ENCODE measurements around the gene PACRG. TPM values are rescaled to one million over a fixed set of nuclear protein-coding genes. Genes with fewer than 3 reads are reported as not detected.

PACRG gene
- total RNA-seq, 1 donor from 2014 or later = 14.1 TPM

GRCh38 chr6:163341224-163342061 lies 613.7 kb downstream of the PACRG start:
- intact Hi-C loops (cut with DNase I) = no loop called here
- DNase-seq (ENCODE audit: low spot score) = no peak

DNA sequence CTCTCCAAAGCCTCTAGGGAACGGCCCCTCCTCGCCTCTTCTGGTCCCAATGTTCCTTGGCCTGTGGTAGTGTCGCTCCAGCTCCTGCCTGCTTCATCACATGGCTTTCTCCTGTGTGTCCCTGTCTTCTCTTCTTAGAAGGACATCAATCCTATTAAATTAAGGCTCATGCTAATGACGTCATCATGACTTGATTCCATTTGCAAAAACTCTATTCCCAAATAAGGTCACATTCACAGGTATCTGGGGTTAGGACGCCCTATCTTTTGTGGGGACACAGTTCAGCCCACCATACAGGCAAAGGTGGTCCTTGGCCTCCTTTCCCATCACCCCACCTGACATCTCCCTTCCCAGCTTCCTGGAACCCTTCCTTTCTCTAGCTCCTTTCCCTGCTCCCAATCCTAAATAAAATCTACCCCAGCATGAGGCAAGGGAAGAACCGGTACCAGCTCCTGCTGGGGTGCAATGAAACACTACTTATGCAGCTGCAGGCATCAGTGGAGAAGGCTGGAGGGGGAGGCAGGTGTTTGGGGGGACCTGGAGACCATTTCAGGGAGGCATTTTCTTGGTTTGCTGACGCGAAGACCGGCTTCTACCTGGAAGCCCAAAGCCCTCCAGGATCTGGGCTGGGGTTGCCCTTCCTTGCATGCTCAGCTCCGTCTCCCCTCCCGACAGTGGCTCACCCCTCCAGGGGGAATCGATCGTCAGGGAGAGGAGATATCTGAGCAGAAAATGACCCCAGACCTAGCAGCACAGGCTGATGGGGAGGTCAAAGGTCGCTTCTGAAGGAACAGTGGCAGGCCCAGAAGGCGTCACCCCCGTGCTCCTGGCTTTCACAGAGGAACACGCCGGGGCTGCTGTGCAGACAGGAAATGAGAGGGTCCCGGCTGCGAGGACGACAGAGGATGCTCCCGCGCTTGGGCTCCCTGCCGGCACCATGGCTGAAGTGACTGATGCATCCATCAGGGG lies 615.1 kb downstream of the PACRG start:
- intact Hi-C loops (cut with DNase I) = no loop called here
- no peak for DNase-seq (ENCODE audit: low spot score)

DNA sequence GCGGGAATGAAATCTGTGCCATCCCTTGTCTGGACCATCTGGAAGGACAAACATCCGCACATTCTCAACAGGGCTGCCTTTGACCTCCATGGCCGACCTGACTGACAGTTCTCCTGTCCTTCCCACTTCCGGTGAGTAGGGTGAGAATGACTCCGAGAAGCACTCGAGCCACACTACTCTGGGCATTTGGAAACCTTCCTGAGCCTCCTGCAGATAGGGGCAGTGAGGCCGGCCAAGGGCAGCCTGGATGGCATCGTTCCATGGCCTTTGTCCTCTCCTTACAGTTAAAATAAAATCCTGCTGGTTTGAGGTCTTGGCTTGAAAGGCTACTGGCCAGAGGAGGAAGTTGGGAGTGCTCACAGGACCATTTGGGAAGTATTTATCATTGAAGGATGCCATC lies 615.8 kb downstream of the PACRG start:
- peak; percentile 72 for DNase-seq (ENCODE audit: low spot score)
- intact Hi-C loops (cut with DNase I) = no loop called here

DNA sequence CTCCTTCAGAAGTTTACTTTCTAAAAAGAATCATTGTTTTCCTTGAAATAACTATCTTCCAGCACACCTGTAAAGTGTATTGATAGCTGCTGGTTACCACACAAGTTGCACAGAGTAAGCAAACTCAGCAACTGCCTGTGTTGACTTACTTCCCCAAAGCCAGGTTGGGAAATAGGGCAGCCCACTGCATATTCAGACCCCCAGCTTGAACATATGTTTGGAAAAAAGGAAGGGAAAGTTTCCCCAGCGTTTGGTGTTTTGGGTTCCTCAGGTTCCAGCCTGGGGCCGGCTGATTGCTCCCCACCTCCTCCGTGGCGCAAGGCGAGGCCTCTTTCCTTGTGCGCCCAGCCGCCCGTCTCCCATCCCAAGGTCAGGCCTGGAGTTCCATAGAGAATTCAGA lies 616.6 kb downstream of the PACRG start:
- intact Hi-C loops (cut with DNase I) = no loop called here
- DNase-seq (ENCODE audit: low spot score) = no peak

- intact Hi-C loops (cut with DNase I) = no loop called here
- DNase-seq (ENCODE audit: low spot score) = no peak
Measured at GRCh38 chr6:163345931-163346330, 618.2 kb downstream of the PACRG start.

DNA sequence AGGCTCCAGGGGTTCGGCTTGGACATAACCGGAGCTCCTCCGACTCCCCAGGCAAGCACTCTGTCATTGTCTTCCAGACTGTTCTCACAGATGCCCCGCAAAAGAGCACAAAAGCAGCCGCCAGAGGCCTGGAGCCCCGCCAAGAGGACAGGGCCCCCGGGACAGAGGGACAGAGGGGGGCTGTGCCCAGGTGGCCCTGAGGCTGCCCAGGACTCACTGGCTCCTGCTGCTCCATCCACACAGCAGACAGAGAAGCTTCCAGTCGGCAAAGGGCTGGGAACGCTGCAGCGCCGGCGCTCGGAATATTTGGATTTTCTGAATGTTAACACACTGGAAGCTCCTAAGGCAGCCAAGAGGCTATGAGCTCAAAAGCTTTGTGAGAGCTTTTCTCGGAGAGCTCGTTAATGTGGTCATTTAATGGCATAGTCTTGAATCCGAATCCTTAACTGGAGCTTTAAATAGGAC lies 618.8 kb downstream of the PACRG start:
- intact Hi-C loops (cut with DNase I) = no loop called here
- DNase-seq (ENCODE audit: low spot score) = no peak

GRCh38 chr6:163347021-163347446 lies 619.3 kb downstream of the PACRG start:
- intact Hi-C loops (cut with DNase I) = no loop called here
- no peak for DNase-seq (ENCODE audit: low spot score)

DNA sequence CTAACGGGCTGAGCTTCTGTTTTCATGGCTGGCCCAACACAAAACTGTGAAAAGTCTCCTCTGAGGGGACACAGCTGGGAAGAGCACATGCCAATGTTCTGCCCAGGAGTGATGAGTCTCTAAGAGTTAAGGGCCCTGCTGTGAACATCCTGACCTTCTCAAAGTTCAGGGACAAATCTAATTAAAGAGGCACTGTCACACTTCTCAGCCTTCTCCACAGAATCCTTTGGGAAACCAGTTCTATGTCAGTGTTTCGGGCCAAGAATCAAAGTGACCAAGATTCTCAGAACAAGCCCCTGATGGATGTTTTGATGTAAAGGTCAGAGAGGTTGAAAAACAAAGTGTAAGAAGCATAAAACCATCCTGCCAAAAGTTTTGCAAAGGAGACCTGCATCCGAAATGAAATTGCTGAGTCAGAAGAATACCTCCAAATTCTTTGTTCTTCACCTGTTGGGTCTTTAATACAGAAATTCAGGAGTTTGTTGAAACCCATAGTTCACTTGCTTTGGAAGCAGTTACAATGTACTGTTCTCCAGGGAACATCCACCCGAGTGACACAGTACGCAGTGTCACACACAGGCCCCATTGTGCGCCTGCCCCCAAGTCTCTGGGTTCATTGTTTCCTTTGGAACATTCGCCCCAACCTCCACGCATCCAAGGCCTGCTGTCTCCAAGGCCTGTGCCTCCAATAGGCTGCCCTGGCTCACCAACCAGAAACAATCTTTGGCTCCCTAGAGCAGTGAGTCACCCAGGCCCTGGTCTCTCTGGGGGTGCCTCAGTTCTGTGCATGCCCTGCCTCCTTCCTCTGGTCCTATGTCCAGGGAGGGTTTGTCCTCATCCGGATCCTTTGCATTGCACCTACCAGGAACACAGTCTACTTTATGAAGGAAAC lies 621.3 kb downstream of the PACRG start:
- intact Hi-C loops (cut with DNase I) = no loop called here
- no peak for DNase-seq (ENCODE audit: low spot score)

DNA sequence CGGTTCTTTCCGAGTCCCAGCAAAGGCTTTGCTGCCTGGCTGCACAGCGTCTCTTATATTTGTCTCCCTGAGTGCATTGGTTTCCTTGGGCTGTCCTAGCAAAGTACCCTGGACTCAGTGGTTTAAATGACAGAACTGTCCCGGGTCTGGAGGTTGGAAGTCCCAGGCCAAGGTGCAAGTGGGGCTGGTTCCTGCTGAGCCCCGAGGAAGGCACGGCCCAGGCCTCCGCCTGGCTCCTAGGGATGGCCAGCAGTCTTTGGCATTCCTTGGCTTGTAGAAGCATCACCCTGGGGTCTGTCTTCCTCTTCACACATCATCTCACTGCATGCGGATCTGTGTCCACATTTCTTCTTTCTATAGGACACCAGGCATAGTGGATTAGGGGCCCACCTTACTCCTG lies 621.9 kb downstream of the PACRG start:
- intact Hi-C loops (cut with DNase I) = no loop called here

GRCh38 chr6:163351013-163351412 lies 623.2 kb downstream of the PACRG start:
- DNase-seq (ENCODE audit: low spot score) = no peak
- intact Hi-C loops (cut with DNase I) = no loop called here

More for the DNA sequence above, 621.9 kb downstream of the PACRG start:
- no peak for DNase-seq (ENCODE audit: low spot score)

DNA sequence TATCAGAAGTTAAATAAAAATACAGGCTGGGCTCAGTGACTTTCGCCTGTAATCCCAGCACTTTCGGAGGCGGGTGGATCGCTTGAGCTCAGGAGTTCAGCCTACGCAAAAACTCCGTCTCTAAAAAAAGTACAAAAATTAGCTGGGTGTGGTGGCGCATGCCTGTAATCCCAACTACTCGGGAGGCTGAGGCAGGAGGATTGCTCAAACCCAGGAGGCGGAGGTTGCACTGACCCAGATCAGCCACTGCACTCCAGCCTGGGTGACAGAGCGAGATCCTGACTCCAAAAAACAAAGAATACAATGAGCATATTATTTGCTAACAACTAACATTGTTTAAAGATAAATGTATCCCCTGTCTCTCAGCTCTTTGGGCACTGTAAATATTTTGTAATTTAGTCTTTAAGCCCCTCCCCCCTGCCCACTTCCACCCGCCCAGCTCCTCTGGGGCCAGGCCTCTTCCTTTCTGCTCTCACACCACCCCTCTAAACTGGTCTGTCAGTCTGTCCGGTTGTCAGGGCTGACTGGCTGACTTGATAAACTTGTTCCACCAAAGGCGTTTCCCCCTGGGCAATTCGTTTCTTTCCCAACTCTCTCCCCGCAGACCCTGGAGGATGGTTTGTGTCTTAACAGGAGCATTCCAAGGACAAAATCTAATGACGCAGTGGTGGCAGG lies 624.4 kb downstream of the PACRG start:
- intact Hi-C loops (cut with DNase I) = no loop called here
- DNase-seq (ENCODE audit: low spot score) = no peak

- intact Hi-C loops (cut with DNase I) = no loop called here
- DNase-seq (ENCODE audit: low spot score) = no peak
Measured at GRCh38 chr6:163352966-163353365, 625.2 kb downstream of the PACRG start.

- no peak for DNase-seq (ENCODE audit: low spot score)
- intact Hi-C loops (cut with DNase I) = no loop called here
Measured at GRCh38 chr6:163354085-163354484, 626.3 kb downstream of the PACRG start.

GRCh38 chr6:163354761-163355425 lies 627.1 kb downstream of the PACRG start:
- intact Hi-C loops (cut with DNase I) = loop anchor here (5.0 kb wide), 1 partner anchor 42 kb away; no protein-coding TSS in a partner anchor

GRCh38 chr6:163355426-163355991 lies 627.7 kb downstream of the PACRG start:
- intact Hi-C loops (cut with DNase I) = loop anchor here (5.0 kb wide), 1 partner anchor 42 kb away; no protein-coding TSS in a partner anchor
- peak; percentile 88 for DNase-seq (ENCODE audit: low spot score)

More at GRCh38 chr6:163354761-163355425, 627.1 kb downstream of the PACRG start:
- DNase-seq (ENCODE audit: low spot score) = no peak

- intact Hi-C loops (cut with DNase I) = loop anchor here (5.0 kb wide), 1 partner anchor 41 kb away; no protein-coding TSS in a partner anchor
- no peak for DNase-seq (ENCODE audit: low spot score)
Measured at GRCh38 chr6:163356324-163356723, 628.5 kb downstream of the PACRG start.

- DNase-seq (ENCODE audit: low spot score) = no peak
- intact Hi-C loops (cut with DNase I) = loop anchor here (5.0 kb wide), 1 partner anchor 41 kb away; no protein-coding TSS in a partner anchor
Measured at GRCh38 chr6:163356743-163357142, 629.0 kb downstream of the PACRG start.

DNA sequence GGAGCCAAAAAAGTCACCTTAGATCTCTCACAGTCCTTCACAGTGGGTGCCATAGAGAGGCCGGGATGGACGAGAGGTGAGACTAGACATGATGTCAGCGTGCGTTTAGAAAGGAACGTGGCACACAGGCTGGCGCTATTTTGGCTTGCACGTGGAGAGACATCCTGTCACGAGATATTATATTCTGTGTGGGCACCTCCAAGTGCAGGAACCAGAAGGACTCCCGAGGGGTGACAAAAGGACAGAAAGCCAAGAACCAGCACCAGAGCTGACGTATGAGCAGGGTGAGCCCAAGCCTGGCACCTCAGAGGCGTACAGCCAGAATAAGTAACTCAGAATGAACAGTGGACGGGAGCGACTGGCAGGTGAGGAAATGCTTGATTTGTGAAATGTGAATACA lies 636.9 kb downstream of the PACRG start:
- no peak for DNase-seq (ENCODE audit: low spot score)
- intact Hi-C loops (cut with DNase I) = no loop called here

Data from cardiac septum (tissue), 1 donor.